Measurements from ENCODE around the gene OSTC.

OSTC gene

GRCh38 chr4:108635070-108635655 lies 15.2 kb upstream of the OSTC start:
- no peaks in the 10 kb centered on the region for H4K20me1 ChIP-seq (ENCODE audit: insufficient read depth, low read length)
- no peak overlapping the region for H3K4me3 ChIP-seq (ENCODE audit: low read length)
- no peak for DNase-seq
- H3K9me3 ChIP-seq (replicated peaks; ENCODE audit: insufficient read depth, low read length), result no peaks in the 10 kb centered on the region
- H3K79me2 ChIP-seq (ENCODE audit: low read length), result no peaks in the 10 kb centered on the region
- no peak for TF ChIP-seq EZH2phosphoT487 (IDR thresholded peaks at IDR 0.05; ENCODE audit: low read length)
- TF ChIP-seq CTCF (IDR thresholded peaks at IDR 0.05; ENCODE audit: low read length), result no peak
- no peak for TF ChIP-seq EZH2 (optimal IDR thresholded peaks at IDR 0.05; ENCODE audit: low read depth, low read length)
- H3K27ac ChIP-seq (ENCODE audit: low read length), result no peak overlapping the region
- H3K27me3 ChIP-seq (replicated peaks; ENCODE audit: insufficient read depth, low read length), result no peaks in the 10 kb centered on the region
- H3K9ac ChIP-seq (ENCODE audit: low read length), result no peak overlapping the region
- peaks cover 8% of the 10 kb centered on the region for H3K36me3 ChIP-seq (replicated peaks; ENCODE audit: insufficient read depth, low read length)
- no peaks in the 10 kb centered on the region for H3K9me2 ChIP-seq (replicated peaks; ENCODE audit: insufficient read depth, low read length)
- no peaks in the 10 kb centered on the region for H3F3A ChIP-seq (ENCODE audit: insufficient read depth, low read length)
- no peaks in the 10 kb centered on the region for H3K4me1 ChIP-seq (ENCODE audit: low read length)
- no peak overlapping the region for H2AFZ ChIP-seq (ENCODE audit: low read length)
- no peak overlapping the region for H3K4me2 ChIP-seq (ENCODE audit: low read depth, low read length)

- Histone ChIP-seq H3K4me1 (ENCODE audit: low read length) (no peaks in the 10 kb centered on the region), H3K79me2 (ENCODE audit: low read length) (no peaks in the 10 kb centered on the region), H3K4me2 (ENCODE audit: low read depth, low read length) (no peak overlapping the region), H3F3A (ENCODE audit: insufficient read depth, low read length) (no peaks in the 10 kb centered on the region), H3K9ac (ENCODE audit: low read length) (no peak overlapping the region), H3K9me3 (replicated peaks; ENCODE audit: insufficient read depth, low read length) (no peaks in the 10 kb centered on the region), H3K4me3 (ENCODE audit: low read length) (no peak overlapping the region), H4K20me1 (ENCODE audit: insufficient read depth, low read length) (no peaks in the 10 kb centered on the region), H2AFZ (ENCODE audit: low read length) (no peak overlapping the region), H3K36me3 (replicated peaks; ENCODE audit: insufficient read depth, low read length) (peaks cover 7% of the 10 kb centered on the region), H3K27me3 (replicated peaks; ENCODE audit: insufficient read depth, low read length) (no peaks in the 10 kb centered on the region), H3K9me2 (replicated peaks; ENCODE audit: insufficient read depth, low read length) (no peaks in the 10 kb centered on the region), H3K27ac (ENCODE audit: low read length) (no peak overlapping the region)
- no peak for TF ChIP-seq EZH2phosphoT487 (IDR thresholded peaks at IDR 0.05; ENCODE audit: low read length)
- no peak for TF ChIP-seq EZH2 (optimal IDR thresholded peaks at IDR 0.05; ENCODE audit: low read depth, low read length)
- TF ChIP-seq CTCF (IDR thresholded peaks at IDR 0.05; ENCODE audit: low read length), result no peak
- DNase-seq, result no peak
Measured at GRCh38 chr4:108636246-108636645, 14.2 kb upstream of the OSTC start.

- no peak for TF ChIP-seq EZH2 (optimal IDR thresholded peaks at IDR 0.05; ENCODE audit: low read depth, low read length)
- TF ChIP-seq CTCF (IDR thresholded peaks at IDR 0.05; ENCODE audit: low read length), result no peak
- TF ChIP-seq EZH2phosphoT487 (IDR thresholded peaks at IDR 0.05; ENCODE audit: low read length), result no peak
- Histone ChIP-seq H3K4me3 (ENCODE audit: low read length) (no peak overlapping the region), H2AFZ (ENCODE audit: low read length) (no peak overlapping the region), H3K9ac (ENCODE audit: low read length) (no peak overlapping the region), H3K4me1 (ENCODE audit: low read length) (no peaks in the 10 kb centered on the region), H3K79me2 (ENCODE audit: low read length) (no peaks in the 10 kb centered on the region), H3K4me2 (ENCODE audit: low read depth, low read length) (no peak overlapping the region), H3K36me3 (replicated peaks; ENCODE audit: insufficient read depth, low read length) (no peaks in the 10 kb centered on the region; the same call in none of the 2 replicates), H4K20me1 (ENCODE audit: insufficient read depth, low read length) (no peaks in the 10 kb centered on the region), H3K9me3 (replicated peaks; ENCODE audit: insufficient read depth, low read length) (no peaks in the 10 kb centered on the region), H3F3A (ENCODE audit: insufficient read depth, low read length) (no peaks in the 10 kb centered on the region), H3K9me2 (replicated peaks; ENCODE audit: insufficient read depth, low read length) (no peaks in the 10 kb centered on the region), H3K27me3 (replicated peaks; ENCODE audit: insufficient read depth, low read length) (no peaks in the 10 kb centered on the region), H3K27ac (ENCODE audit: low read length) (no peak overlapping the region)
- DNase-seq, result no peak
Measured at GRCh38 chr4:108637856-108638255, 12.5 kb upstream of the OSTC start.
